GM23338 (cell line): ENCODE data around the gene ELOVL4. TPM values are rescaled to one million over a fixed set of nuclear protein-coding genes. Genes with fewer than 3 reads are reported as not detected.

Source experiments
- ATAC-seq: fragments of 200-7000 bp; cut with Tn5 transposase; 3 replicates; pipeline ENCODE4 v1.9.1; 2020
- DNase-seq: peaks from one replicate; pipeline ENCODE4 v3.0.0-alpha.2; 2015; ENCODE audit warnings: low spot score
- H2AFZ ChIP-seq: fragments of 200-600 bp; sonication (generic); 2 replicates; pipeline ENCODE4 v1.8.0; 2016; ENCODE audit warnings: antibody characterized with exemption, mild to moderate bottlenecking, moderate library complexity
- H3F3A ChIP-seq: fragments of 200-600 bp; sonication (generic); replicated peaks from 2 replicates; pipeline ENCODE4 v1.8.0; 2017; ENCODE audit warnings: antibody characterized with exemption, mixed run types, low read depth
- H3K27ac ChIP-seq: fragments of 200-600 bp; sonication (generic); 2 replicates; pipeline ENCODE4 v1.6.1; 2016; ENCODE audit warnings: low read depth
- H3K27me3 ChIP-seq: fragments of 200-600 bp; sonication (generic); 2 replicates; pipeline ENCODE4 v1.8.0; 2016; ENCODE audit warnings: mild to moderate bottlenecking, mixed run types, moderate library complexity; ENCODE audit not compliant: insufficient read depth
- H3K36me3 ChIP-seq: fragments of 200-600 bp; sonication (generic); 2 replicates; pipeline ENCODE4 v1.8.0; 2016; ENCODE audit warnings: mild to moderate bottlenecking; ENCODE audit not compliant: insufficient read depth
- H3K4me1 ChIP-seq: fragments of 200-600 bp; sonication (generic); 2 replicates; pipeline ENCODE4 v1.8.0; 2016; ENCODE audit warnings: mild to moderate bottlenecking, moderate library complexity; ENCODE audit not compliant: insufficient read depth
- H3K4me2 ChIP-seq: fragments of 200-600 bp; sonication (generic); 2 replicates; pipeline ENCODE4 v1.7.1; 2017; ENCODE audit warnings: mixed run types
- H3K4me3 ChIP-seq: fragments of 200-600 bp; sonication (generic); 2 replicates; pipeline ENCODE4 v1.6.1; 2016; ENCODE audit warnings: mixed run types
- H3K79me2 ChIP-seq: fragments of 200-600 bp; sonication (generic); replicated peaks from 2 replicates; pipeline ENCODE4 v1.8.0; 2017; ENCODE audit warnings: mild to moderate bottlenecking; ENCODE audit not compliant: insufficient read depth
- H3K9me2 ChIP-seq: fragments of 200-600 bp; sonication (generic); 2 replicates; pipeline ENCODE4 v1.8.0; 2017; ENCODE audit not compliant: insufficient read depth
- H4K20me1 ChIP-seq: fragments of 200-600 bp; sonication (generic); replicated peaks from 2 replicates; pipeline ENCODE4 v1.8.0; 2017; ENCODE audit warnings: mild to moderate bottlenecking; ENCODE audit not compliant: insufficient read depth
- H3K27ac Mint-ChIP-seq: 2 replicates; pipeline ENCODE4 v1.8.0; 2020; ENCODE audit warnings: inconsistent platforms, mild to moderate bottlenecking, moderate library complexity, mixed read lengths
- H3K27me3 Mint-ChIP-seq: 3 replicates; pipeline ENCODE4 v1.8.0; 2022; ENCODE audit warnings: low read depth, mild to moderate bottlenecking, moderate library complexity, mixed read lengths, inconsistent platforms; ENCODE audit not compliant: insufficient read depth, poor library complexity
- H3K36me3 Mint-ChIP-seq: 3 replicates; pipeline ENCODE4 v1.8.0; 2021; ENCODE audit warnings: low read depth, mild to moderate bottlenecking, inconsistent platforms, moderate library complexity, mixed read lengths
- H3K4me1 Mint-ChIP-seq: 3 replicates; pipeline ENCODE4 v1.8.0; 2020; ENCODE audit warnings: mild to moderate bottlenecking, inconsistent platforms, mixed read lengths
- H3K4me3 Mint-ChIP-seq: 3 replicates; pipeline ENCODE4 v1.8.0; 2021; ENCODE audit warnings: moderate library complexity, mild to moderate bottlenecking, inconsistent platforms, mixed read lengths
- H3K9me3 Mint-ChIP-seq: 3 replicates; pipeline ENCODE4 v1.8.0; 2020; ENCODE audit warnings: moderate library complexity, mild to moderate bottlenecking, inconsistent platforms, mixed read lengths
- CTCF ChIP-seq, 2 experiments: fragments of 200-600 bp in 1 of 2; sonication (generic) in 1 of 2; conservative IDR thresholded peaks; 2 replicates each; pipeline versions ENCODE4 v1.5.1 to v1.6.1; 2016 to 2017; ENCODE audit warnings: antibody characterized with exemption in 2 of 2, low read depth in 2 of 2, mild to moderate bottlenecking in 2 of 2, moderate library complexity in 1 of 2
- JUNB ChIP-seq: IDR thresholded peaks from one replicate; pipeline ENCODE4 v1.6.1; 2016; ENCODE audit warnings: antibody characterized with exemption; ENCODE audit not compliant: unreplicated experiment
- polyA plus RNA-seq: library from polyadenylated mRNA; unstranded; fragments of >200 nt; fragmentation: Nextera tagmentation; extraction: Ambion mirVana; gene quantifications from 2 replicates; pipeline ENCODE4 v1.2.1, GENCODE V29; 2016
- total RNA-seq: library from RNA; depleted of rRNA; stranded (reverse); fragments of >200 nt; shearing (Covaris generic); gene quantifications from 2 replicates; pipeline ENCODE4 v1.2.3, GENCODE V29; 2014; rRNA removed

ELOVL4 gene
- total and polyA plus RNA-seq, 2 experiments from 2014 or later = 13.3 to 16.8 TPM

- 0 out of 2 replicates have a peak overlapping the region, but pooled peaks have one; percentile 18 for H3K4me3 ChIP-seq
- H3K27ac Mint-ChIP-seq = no peak overlapping the region
- no peaks in the 10 kb centered on the region for H3K9me3 Mint-ChIP-seq
Observed at GRCh38 chr6:79868098-79868722, 79.1 kb downstream of the ELOVL4 start.

More at GRCh38 chr6:79868098-79868722, 79.1 kb downstream of the ELOVL4 start:
- H4K20me1 ChIP-seq = no peaks in the 10 kb centered on the region
- no peaks in the 10 kb centered on the region for H3F3A ChIP-seq
- no peaks in the 10 kb centered on the region for H3K9me2 ChIP-seq
- Mint-ChIP-seq H3K4me1 (peaks cover 22% of the 10 kb centered on the region), H3K27me3 (peaks cover 2% of the 10 kb centered on the region), H3K36me3 (no peaks in the 10 kb centered on the region), H3K4me3 (no peak overlapping the region)
- no peaks in the 10 kb centered on the region for H3K27me3 ChIP-seq
- peak overlapping the region; percentile 20; the same call in 1 of the 2 replicates for H3K4me2 ChIP-seq
- TF ChIP-seq CTCF (conservative IDR thresholded peaks at IDR 0.05; ENCODE audit: low read depth in 2 of 2) (peak; percentile 75), JUNB (no peak)
- H3K4me1 ChIP-seq = peaks cover 15% of the 10 kb centered on the region
- ATAC-seq = peak; percentile 64
- H3K79me2 ChIP-seq = no peaks in the 10 kb centered on the region
- H3K36me3 ChIP-seq = no peaks in the 10 kb centered on the region
- H2AFZ ChIP-seq = peak overlapping the region; percentile 43; the same call in 1 of the 2 replicates
- DNase-seq = peak; percentile 95
- H3K27ac ChIP-seq = no peak overlapping the region

Other genes with a start within 250 kb of the ELOVL4 start
- 78.5 and 79.6 TPM in 2 replicates for gene TTK, start 57.1 kb upstream of the ELOVL4 start, total RNA-seq
- 39.5 and 50.7 TPM in 2 replicates for gene TTK, start 57.1 kb upstream of the ELOVL4 start, polyA plus RNA-seq
- 29.2 and 32.1 TPM in 2 replicates for gene BCKDHB, start 159.1 kb upstream of the ELOVL4 start, total RNA-seq
- gene BCKDHB, start 159.1 kb upstream of the ELOVL4 start, polyA plus RNA-seq = 39.0 and 42.7 TPM in 2 replicates